Ovary (tissue), 9 donors: ENCODE measurements around the gene INTS15. TPM values are rescaled to one million over a fixed set of nuclear protein-coding genes. Genes with fewer than 3 reads are reported as not detected.

Experiments used
- DNase-seq, 5 donors: peaks; one replicate each; pipeline ENCODE4 v3.0.0-alpha.2; 2019 to 2020
- H3K27ac ChIP-seq, 2 donors: fragments of 200-600 bp; one replicate each; pipeline versions ENCODE4 v1.5.1 to v1.8.0; 2019 to 2022
- H3K27me3 ChIP-seq: fragments of 200-600 bp; one replicate; pipeline ENCODE4 v1.8.0; 2022
- H3K36me3 ChIP-seq: fragments of 200-600 bp; sonication (generic); one replicate; pipeline ENCODE4 v1.5.1; 2019
- H3K4me1 ChIP-seq: one replicate; pipeline ENCODE4 v1.8.1; 2013; ENCODE audit warnings: mild to moderate bottlenecking, moderate library complexity; ENCODE audit not compliant: insufficient read depth
- H3K4me3 ChIP-seq: fragments of 200-600 bp; sonication (generic); one replicate; pipeline ENCODE4 v1.5.1; 2017
- H3K9me3 ChIP-seq, 2 donors: fragments of 200-600 bp in 1 of 2; sonication (generic) in 1 of 2; one replicate each; pipeline versions ENCODE4 v1.5.1 to v1.8.1; 2013 to 2019; ENCODE audit warnings: mild to moderate bottlenecking in 1 of 2, moderate library complexity in 1 of 2
- CTCF ChIP-seq, 3 donors: fragments of 450-650 bp in 2 of 3; fragments of 200-600 bp in 1 of 3; IDR thresholded peaks; one replicate each; pipeline versions ENCODE4 v1.5.1 to v1.8.0; 2016 to 2022; ENCODE audit warnings: antibody characterized with exemption in 3 of 3, mild to moderate bottlenecking in 1 of 3
- EP300 ChIP-seq: sonication (generic); formaldehyde crosslinking; IDR thresholded peaks from one replicate; pipeline ENCODE4 v1.6.1; 2017; ENCODE audit warnings: antibody characterized with exemption
- POLR2A ChIP-seq: fragments of 450-650 bp; IDR thresholded peaks from one replicate; pipeline ENCODE4 v1.6.1; 2017; ENCODE audit warnings: antibody characterized with exemption, mild to moderate bottlenecking, moderate library complexity
- WGBS, 3 donors: extraction: QIAGEN DNeasy Blood & Tissue Kit in 1 of 3; methylation state at CpG; one replicate each; pipeline versions ENCODE4 v1.1.5 to v1.1.7; 2013 to 2017; 5-methylcytosine and 5-hydroxymethylcytosine counted together
- intact Hi-C, 4 donors: fragments of 100-400 bp; cut with DNase I; formaldehyde crosslinking; loops; one replicate each; pipeline versions ENCODE4 v1.11.0 to v1.15.1; 2022 to 2023
- polyA plus RNA-seq, 2 donors: library from polyadenylated mRNA; stranded (reverse); fragments of 200-250 nt in 1 of 2; fragments of 350-450 nt in 1 of 2; fragmentation: Illumina TruSeq in 1 of 2; extraction: RNeasy Lipid Tissue Mini Kit (QIAGEN cat#74804) in 1 of 2; gene quantifications; one replicate each; pipeline ENCODE4 v1.2.3, GENCODE V29; 2013 to 2014
- total RNA-seq, 7 donors: library from RNA; depleted of rRNA in 2 of 7; stranded (reverse); fragments of >200 nt in 2 of 7; fragmentation: NEBNext Ultra II Directional in 3 of 7; extraction: Animal tissue kit (Norgen Biotek cat#: 25700) in 3 of 7; gene quantifications; one replicate each; pipeline versions ENCODE4 v1.1.0 to v1.2.4, GENCODE V29; 2016 to 2023
- donor health status: DM: no; HTN: no; CAD: no; lungs with moderate emphysema.
- donor health status: DM: no; HTN: no; CAD: no.
- donor health status: Bipolar disorder and iron deficiency.
- donor health status: DM: yes; HTN: yes; CAD: no.
- donor health status: DM: no; HTN: no; CAD: no.
- donor health status: DM: yes; HTN: yes; CAD: no.

Gene INTS15
- total and polyA plus RNA-seq, 9 donors, result 20.3 to 35.0 (median 30.2) TPM

- no peak for DNase-seq
- Histone ChIP-seq H3K36me3 (no peaks in the 10 kb centered on the region), H3K27me3 (no peaks in the 10 kb centered on the region), H3K4me1 (no peaks in the 10 kb centered on the region), H3K27ac (no peak overlapping the region), H3K4me3 (no peak overlapping the region), H3K9me3 (no peaks in the 10 kb centered on the region)
- no peak for TF ChIP-seq POLR2A
- no peak for TF ChIP-seq CTCF (IDR thresholded peaks at IDR 0.05)
- TF ChIP-seq EP300, result no peak
- WGBS, 3 donors, result 60 to 68% (median 66%) methylated on average over 8 of the region's 8 CpGs
- intact Hi-C loops, result no loop called here
Observed at GRCh38 chr7:6646465-6646864, 56.6 kb downstream of the INTS15 start.

- intact Hi-C loops, result no loop called here
- Histone ChIP-seq H3K9me3 (no peaks in the 10 kb centered on the region), H3K27me3 (no peaks in the 10 kb centered on the region), H3K4me1 (no peaks in the 10 kb centered on the region), H3K27ac (no peak overlapping the region), H3K4me3 (no peak overlapping the region), H3K36me3 (no peaks in the 10 kb centered on the region)
- DNase-seq, result no peak
- TF ChIP-seq EP300 (no peak), POLR2A (no peak), CTCF (IDR thresholded peaks at IDR 0.05) (no peak)
- 77 to 83% (median 81%) methylated on average over 7 to 8 of the region's 8 CpGs for WGBS, 3 donors
Observed at GRCh38 chr7:6647080-6647479, 57.3 kb downstream of the INTS15 start.

GRCh38 chr7:6647541-6647940 lies 57.7 kb downstream of the INTS15 start:
- no peaks in the 10 kb centered on the region for H3K4me1 ChIP-seq
- H3K27ac ChIP-seq, result no peak overlapping the region
- TF ChIP-seq EP300 (no peak), CTCF (IDR thresholded peaks at IDR 0.05) (no peak), POLR2A (no peak)
- H3K27me3 ChIP-seq, result no peaks in the 10 kb centered on the region
- no peaks in the 10 kb centered on the region for H3K9me3 ChIP-seq
- no peak for DNase-seq
- intact Hi-C loops, result no loop called here
- H3K36me3 ChIP-seq, result no peaks in the 10 kb centered on the region
- H3K4me3 ChIP-seq, result no peak overlapping the region
- 86 to 89% (median 87%) methylated on average over 14 of the region's 14 CpGs for WGBS, 3 donors

GRCh38 chr7:6648066-6648814 lies 58.4 kb downstream of the INTS15 start:
- Histone ChIP-seq H3K9me3 (no peaks in the 10 kb centered on the region), H3K4me1 (no peaks in the 10 kb centered on the region), H3K27me3 (no peaks in the 10 kb centered on the region), H3K4me3 (no peak overlapping the region), H3K36me3 (no peaks in the 10 kb centered on the region), H3K27ac (no peak overlapping the region)
- TF ChIP-seq CTCF (IDR thresholded peaks at IDR 0.05) (no peak), EP300 (no peak), POLR2A (no peak)
- intact Hi-C loops, result no loop called here
- DNase-seq, result no peak
- WGBS, 3 donors, result 80 to 88% (median 87%) methylated on average over 17 of the region's 17 CpGs
